GM18861 (cell line): ENCODE data around the gene CLDN9.

Experiments
- ATAC-seq: cut with Tn5 transposase; IDR thresholded peaks from one replicate; pipeline ENCODE4 v1.9.1; 2021; ENCODE audit not compliant: unreplicated experiment

Gene CLDN9, protein sequence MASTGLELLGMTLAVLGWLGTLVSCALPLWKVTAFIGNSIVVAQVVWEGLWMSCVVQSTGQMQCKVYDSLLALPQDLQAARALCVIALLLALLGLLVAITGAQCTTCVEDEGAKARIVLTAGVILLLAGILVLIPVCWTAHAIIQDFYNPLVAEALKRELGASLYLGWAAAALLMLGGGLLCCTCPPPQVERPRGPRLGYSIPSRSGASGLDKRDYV

DNA sequence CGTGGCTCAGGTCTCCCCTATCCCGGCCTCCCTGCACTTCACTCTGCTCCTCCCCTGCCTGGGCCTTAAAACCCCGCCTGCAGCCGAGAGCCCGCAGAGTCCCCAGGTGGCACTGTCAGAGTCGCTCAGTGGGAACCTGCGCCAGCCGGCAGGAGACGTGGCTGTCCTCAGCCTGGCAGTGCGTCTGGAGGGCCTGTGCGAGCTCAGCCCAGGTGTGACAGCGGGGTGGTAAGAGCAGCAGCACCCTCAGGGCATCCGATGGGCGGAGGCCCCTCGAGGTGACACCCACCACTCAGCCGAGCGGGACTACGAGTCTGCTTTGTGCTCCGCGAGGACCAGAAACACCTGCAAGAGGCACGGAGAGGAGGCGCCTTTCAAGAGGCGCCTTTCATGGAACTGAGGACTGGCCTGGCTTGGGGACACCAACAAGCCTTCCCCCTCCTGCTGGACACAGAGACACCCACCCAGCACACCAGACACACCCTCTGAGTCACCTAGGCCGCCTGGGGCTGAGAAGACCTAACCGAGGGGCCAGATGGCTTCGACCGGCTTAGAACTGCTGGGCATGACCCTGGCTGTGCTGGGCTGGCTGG lies at the start of gene CLDN9:
CLDN9 (plus strand) TSS at position 96 of the 593 bp plus-strand sequence; CDS start at position 536, 440 bp downstream.
- ATAC-seq = no peak

DNA sequence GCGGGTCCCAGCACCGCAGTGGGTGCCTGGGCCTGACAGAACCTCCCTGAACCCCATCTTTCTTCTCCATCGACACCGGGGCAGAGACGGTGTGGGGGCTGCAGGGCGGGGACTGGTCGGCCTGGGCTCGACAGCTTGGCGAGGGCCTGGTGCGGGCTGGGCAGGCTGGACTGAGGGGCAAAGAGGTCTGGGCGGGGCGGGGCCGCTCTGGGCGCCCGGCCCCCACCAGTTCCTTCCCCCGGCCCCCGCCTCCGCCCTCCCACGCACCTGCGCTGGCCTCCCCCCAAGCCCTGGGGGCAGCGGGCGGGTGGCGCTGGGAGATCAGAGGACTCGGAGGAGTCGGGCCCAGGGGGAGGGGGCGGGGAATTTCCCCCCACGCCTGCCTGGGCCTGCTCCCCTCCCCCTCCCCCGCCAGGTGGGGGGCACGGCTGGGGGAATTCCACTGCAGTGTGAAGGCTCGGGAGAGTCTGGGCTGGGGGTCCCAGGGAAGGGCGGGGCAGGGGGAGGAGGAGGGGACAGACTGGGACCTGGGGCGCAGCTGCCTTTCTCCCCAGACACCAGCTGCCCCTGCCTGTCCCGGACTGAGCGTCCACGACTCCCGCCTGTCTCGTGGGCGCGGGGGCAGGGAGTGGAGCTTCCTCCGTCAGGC lies 49.5 kb upstream of the CLDN9 start:
- ATAC-seq = no peak

DNA sequence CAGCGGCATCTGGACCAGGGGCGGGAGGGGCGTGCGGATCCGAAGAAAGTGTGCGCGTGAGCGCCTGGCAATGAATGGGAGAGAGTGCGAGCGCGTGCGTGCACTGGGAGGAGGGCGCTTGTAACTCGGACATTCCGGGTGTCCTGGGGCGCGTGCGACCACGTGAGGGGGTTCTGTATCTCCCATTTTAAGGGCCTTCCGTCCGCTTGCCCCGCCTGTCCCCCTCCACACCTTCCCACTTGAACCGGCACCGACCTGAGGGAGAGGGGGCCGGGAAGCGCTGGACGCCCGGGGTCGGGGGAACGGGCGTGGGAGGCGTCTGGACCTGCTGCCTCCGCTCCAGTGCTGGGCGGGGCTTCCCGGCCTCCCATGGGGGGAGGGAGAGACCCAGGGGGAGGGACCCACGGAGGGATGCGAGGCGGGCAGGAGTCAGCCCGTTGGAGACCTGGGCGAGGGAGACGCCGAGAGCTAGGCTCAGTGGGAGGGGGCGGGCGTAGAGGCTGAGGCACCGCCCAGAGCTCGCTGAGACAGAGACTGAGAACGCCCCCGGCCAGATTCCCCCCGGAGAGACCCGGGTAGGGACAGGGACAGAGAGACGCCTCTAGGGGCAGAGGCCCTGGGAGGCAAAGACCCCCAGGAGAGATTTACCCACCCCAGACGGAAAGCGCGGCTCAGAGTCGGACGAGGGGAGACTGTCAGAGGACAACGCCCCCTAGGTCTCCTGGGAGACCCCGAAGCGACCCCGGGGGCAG lies 48.8 kb upstream of the CLDN9 start, which contains the start of gene KREMEN2:
KREMEN2 (plus strand) TSS at position 553 of the 752 bp plus-strand sequence. CDS start 246 bp downstream, outside the sequence.
- no peak for ATAC-seq

DNA sequence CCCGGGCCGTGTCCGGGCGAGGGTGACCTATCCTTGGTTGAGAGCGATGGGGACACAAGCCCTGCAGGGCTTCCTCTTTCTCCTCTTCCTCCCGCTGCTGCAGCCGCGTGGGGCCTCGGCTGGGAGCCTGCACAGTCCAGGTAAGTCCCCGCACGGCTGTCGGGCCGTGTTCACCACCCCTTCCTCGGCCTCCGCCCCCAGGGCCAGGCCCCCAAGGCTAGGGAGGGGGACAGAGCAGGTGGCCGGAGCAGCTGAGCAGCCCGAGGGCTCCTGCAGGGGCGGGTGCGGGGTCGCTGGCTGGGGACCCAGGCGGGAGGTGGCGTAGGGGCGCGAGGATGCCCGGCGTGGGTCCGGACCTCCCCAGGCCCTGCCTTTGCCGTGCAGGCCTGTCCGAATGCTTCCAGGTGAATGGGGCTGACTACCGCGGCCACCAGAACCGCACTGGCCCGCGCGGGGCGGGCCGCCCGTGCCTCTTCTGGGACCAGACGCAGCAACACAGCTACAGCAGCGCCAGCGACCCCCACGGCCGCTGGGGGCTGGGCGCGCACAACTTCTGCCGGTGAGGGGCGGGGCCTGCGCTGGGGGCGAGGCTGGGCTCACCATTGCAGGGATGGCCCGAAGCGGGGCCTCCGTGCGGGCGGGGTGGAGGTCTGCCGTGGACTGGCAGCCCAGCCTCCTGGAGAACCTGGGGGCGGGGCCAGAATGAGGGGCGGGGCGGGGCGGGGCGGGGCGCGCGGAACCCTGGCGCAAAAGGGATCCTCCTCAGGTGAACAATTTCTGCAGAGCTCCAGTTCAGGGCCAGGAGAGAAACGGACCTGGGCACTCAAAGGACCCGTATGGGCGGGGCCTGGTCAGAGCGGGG lies 48.0 kb upstream of the CLDN9 start:
- ATAC-seq = no peak

- ATAC-seq = no peak
Observed at GRCh38 chr16:2966043-2966807, 46.5 kb upstream of the CLDN9 start.

DNA sequence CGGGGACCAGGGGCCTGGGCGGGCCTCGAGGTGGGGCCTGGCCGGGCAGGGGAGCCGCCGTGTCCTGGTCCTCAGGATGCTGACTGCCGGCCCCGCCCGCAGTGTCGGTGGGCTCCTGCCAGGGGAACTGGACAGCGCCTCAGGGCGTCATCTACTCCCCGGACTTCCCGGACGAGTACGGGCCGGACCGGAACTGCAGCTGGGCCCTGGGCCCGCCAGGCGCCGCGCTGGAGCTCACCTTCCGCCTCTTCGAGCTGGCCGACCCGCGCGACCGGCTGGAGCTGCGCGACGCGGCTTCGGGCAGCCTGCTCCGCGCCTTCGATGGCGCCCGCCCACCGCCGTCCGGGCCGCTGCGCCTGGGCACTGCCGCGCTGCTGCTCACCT lies 45.9 kb upstream of the CLDN9 start:
- ATAC-seq = no peak

GRCh38 chr16:2967211-2967631 lies 45.5 kb upstream of the CLDN9 start:
- no peak for ATAC-seq

- ATAC-seq = no peak
Observed at GRCh38 chr16:2967721-2968161, 45.0 kb upstream of the CLDN9 start.

DNA sequence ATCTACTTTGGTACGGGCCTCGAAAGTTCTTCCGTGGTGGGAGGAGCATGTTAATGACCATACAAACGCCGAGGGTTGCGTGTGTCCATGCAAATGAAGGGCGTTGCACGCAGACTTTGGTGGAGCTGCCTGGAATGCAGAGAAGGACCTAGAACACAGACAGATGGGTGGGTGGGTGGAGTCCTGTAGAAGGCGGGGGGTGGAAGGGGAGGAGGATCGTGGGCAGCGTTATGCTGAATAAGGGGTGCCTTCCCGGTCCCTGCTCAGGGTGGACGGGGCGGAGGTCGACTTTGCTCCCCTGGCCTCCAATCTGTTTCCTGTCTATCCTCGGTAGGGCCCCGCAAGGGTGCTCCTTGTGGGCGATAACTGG lies 44.4 kb upstream of the CLDN9 start:
- no peak for ATAC-seq

- ATAC-seq = peak; percentile 59
Observed at GRCh38 chr16:2968738-2969544, 43.8 kb upstream of the CLDN9 start, which contains the start of gene PAQR4. Gene PAQR4 (plus strand): TSS chr16:2969348. CDS start chr16:2969675, 327 bp downstream.

- ATAC-seq = no peak
Observed at GRCh38 chr16:2969545-2970521, 42.9 kb upstream of the CLDN9 start.

DNA sequence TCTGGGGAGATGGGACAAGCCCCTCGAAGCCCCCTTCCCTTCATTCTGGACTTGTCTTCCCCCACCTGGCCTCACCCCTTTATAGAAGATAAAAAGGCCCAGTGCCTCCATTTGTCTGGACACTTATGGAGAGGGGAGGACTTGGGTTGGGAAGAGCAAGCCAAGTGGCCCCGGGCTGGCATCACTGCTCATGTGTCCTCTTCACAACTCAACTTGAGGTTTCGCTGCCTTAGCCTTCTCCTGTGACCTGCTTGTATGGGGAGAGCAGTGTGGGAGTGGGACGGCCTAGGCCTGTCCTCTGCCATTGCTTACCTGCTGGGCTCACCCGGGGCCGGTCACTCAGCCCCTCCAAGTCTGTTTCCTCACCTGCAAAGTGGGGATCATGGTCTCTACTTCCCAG lies 42.2 kb upstream of the CLDN9 start:
- ATAC-seq = no peak

- ATAC-seq = no peak
Observed at GRCh38 chr16:2971134-2971984, 41.4 kb upstream of the CLDN9 start.

DNA sequence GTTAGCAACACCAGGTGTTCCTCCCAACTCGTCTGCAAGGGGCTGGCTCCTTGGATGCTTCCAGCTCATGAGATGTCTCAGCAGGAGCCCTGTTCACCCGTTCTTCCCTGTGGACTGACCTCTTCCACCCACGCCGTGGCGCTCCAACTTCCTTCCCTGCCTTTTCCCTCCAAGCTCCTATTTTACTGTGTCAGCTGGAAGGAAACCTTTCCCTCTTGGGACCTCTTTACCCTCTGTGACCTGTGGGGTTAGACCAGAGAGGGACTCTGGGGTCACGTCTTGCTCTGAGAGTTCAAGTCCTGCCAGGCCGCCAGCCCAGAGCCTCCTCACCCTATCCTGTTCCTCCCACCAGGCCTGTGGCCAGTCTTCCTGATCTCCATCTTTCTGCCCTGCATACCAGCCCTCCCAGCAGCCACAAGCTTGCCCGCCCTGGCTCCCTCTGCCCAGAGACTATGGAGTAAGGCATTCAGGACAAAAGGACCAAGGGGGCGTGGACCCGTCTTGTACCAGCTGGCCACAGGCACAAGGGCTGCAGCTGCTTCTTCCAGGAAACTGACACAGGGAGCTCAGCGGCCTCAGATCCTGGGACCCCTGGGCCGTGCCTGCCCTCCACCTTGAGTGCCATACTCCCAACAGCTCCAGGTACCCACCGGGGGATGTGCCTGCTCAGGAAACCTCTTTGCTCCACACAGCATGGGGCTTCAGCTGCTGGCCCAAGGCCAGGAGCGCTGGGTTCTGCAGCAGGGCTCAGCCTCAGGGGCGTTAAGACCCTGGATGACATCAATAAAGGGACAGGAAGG lies 40.5 kb upstream of the CLDN9 start:
- no peak for ATAC-seq

DNA sequence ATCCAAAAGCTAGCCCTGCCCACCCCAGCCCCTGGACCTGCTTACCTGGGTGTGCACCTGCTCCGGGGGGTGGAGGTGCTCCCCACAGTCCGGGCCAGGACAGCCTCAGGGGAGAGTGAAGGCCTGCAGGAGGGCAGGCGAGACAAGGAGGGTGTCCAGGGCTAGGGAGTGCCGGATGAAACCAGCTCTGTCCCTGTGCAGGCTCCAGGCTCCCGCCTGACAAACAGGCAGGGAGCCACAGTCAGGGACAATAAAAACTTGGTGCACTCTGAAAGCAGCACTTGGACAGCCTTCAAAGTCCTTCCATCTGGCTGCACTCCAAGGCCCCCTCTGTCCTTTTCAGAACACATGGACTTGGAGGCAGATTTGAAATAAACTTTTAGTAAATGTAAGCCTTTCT lies 39.6 kb upstream of the CLDN9 start:
- ATAC-seq = no peak
